ENCODE data around the gene DSG4. TPM values are rescaled to one million over a fixed set of nuclear protein-coding genes. Genes with fewer than 3 reads are reported as not detected.

DSG4 gene
- total and polyA plus RNA-seq, 9 of the 15 experiments (the other 6 are each of a cell fraction or from before 2014, with no cell fraction given) = not detected

DNA sequence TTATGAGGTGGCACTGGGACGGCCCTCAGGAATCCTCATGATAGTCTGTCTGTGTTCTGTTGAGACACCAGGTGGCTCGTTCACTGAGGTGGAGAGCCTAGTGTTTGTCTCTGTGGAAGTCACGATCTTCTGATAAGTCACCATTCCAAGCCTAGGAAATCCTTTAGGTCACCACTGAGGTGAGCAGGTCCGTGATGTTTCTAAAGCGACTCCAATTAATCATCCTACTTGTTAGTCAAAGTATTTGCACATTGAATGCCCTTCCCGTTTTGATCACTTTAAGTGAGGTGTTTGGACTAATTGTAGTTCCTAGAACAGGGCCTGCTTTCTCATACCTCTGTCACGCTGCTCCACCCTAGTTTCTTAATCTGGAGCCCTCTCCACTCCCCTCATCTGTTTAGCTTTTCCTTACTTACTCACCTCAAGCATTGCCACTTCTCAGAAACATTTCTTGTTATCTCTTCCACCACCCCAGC lies 42.9 kb downstream of the DSG4 start:
- no peak overlapping the region for H3K27ac ChIP-seq (ENCODE audit: extremely low read depth, low read depth, low read length)
- no peak overlapping the region for H3K4me3 ChIP-seq
- peak overlapping the region; percentile 2; the same call in 1 of the 2 replicates for H3K4me2 ChIP-seq (ENCODE audit: insufficient read depth, low read length)
- peak overlapping the region; percentile 43 for H2AFZ ChIP-seq (ENCODE audit: low read depth, low read length)
- no peaks in the 10 kb centered on the region for H4K20me1 ChIP-seq (replicated peaks; ENCODE audit: control insufficient read depth, insufficient read depth, low read length)
- 2% methylated on average over 7 of the region's 7 CpGs for WGBS (ENCODE audit: insufficient coverage, low coverage, missing lambda C conversion rate)
- FAIRE-seq (no peak), ATAC-seq (peak; percentile 81), DNase-seq (ENCODE audit: extremely low read depth in 1 of 4, low spot score in 3 of 4) (peak in 2 of 4 experiments; percentile 24 to 61)
- no peaks in the 10 kb centered on the region for H3K27me3 ChIP-seq (ENCODE audit: control insufficient read depth in 2 of 2, insufficient read depth in 2 of 2, low read length in 2 of 2)
- no peaks in the 10 kb centered on the region for H3K9me3 ChIP-seq (replicated peaks; ENCODE audit: control insufficient read depth, insufficient read depth, low read depth, low read length)
- no peaks in the 10 kb centered on the region for H3K9me1 ChIP-seq (ENCODE audit: control insufficient read depth, insufficient read depth, low read length)
- H3K9ac ChIP-seq (ENCODE audit: insufficient read depth in 1 of 2, low read depth in 2 of 2, low read length in 2 of 2) = no peak overlapping the region
- in situ Hi-C loops (cut with MboI) = no loop called here
- POLR2A ChIA-PET = interaction anchor here (0.6 kb wide), 1 partner anchor 472 kb away, joined by 3 read pairs; no protein-coding TSS in a partner anchor
- H3K4me1 ChIP-seq (replicated peaks in 1 of 2; ENCODE audit: control insufficient read depth in 2 of 2, insufficient read depth in 2 of 2, low read length in 2 of 2) = peaks cover 0 to 5% of the 10 kb centered on the region in 2 experiments; a peak in 1 of 5 replicates
- no TSS peak for BruUV-seq (replicated peaks)
- intact Hi-C loops (cut with micrococcal nuclease) = no loop called here
- CTCF ChIA-PET (ENCODE audit: low intra/inter-chr PET ratio) = no interaction called here
- H3K79me2 ChIP-seq (ENCODE audit: control insufficient read depth, insufficient read depth, low read length) = no peaks in the 10 kb centered on the region
- H3K36me3 ChIP-seq (ENCODE audit: control insufficient read depth, insufficient read depth, low read length) = no peaks in the 10 kb centered on the region
- TF ChIP-seq, protein P1, sequence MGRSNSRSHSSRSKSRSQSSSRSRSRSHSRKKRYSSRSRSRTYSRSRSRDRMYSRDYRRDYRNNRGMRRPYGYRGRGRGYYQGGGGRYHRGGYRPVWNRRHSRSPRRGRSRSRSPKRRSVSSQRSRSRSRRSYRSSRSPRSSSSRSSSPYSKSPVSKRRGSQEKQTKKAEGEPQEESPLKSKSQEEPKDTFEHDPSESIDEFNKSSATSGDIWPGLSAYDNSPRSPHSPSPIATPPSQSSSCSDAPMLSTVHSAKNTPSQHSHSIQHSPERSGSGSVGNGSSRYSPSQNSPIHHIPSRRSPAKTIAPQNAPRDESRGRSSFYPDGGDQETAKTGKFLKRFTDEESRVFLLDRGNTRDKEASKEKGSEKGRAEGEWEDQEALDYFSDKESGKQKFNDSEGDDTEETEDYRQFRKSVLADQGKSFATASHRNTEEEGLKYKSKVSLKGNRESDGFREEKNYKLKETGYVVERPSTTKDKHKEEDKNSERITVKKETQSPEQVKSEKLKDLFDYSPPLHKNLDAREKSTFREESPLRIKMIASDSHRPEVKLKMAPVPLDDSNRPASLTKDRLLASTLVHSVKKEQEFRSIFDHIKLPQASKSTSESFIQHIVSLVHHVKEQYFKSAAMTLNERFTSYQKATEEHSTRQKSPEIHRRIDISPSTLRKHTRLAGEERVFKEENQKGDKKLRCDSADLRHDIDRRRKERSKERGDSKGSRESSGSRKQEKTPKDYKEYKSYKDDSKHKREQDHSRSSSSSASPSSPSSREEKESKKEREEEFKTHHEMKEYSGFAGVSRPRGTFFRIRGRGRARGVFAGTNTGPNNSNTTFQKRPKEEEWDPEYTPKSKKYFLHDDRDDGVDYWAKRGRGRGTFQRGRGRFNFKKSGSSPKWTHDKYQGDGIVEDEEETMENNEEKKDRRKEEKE (IDR thresholded peaks at IDR 0.05; ENCODE audit: borderline replicate concordance in 1 of 2, control insufficient read depth in 1 of 2, low read depth in 2 of 2, low read length in 1 of 2) = no peak
- TF ChIP-seq FOSL1 (tag; conservative IDR thresholded peaks at IDR 0.05) = peak; percentile 64
- TF ChIP-seq, protein P2, sequence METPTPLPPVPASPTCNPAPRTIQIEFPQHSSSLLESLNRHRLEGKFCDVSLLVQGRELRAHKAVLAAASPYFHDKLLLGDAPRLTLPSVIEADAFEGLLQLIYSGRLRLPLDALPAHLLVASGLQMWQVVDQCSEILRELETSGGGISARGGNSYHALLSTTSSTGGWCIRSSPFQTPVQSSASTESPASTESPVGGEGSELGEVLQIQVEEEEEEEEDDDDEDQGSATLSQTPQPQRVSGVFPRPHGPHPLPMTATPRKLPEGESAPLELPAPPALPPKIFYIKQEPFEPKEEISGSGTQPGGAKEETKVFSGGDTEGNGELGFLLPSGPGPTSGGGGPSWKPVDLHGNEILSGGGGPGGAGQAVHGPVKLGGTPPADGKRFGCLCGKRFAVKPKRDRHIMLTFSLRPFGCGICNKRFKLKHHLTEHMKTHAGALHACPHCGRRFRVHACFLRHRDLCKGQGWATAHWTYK (CRISPR knock-in tag; IDR thresholded peaks at IDR 0.05) = no peak
- TF ChIP-seq, protein P3, sequence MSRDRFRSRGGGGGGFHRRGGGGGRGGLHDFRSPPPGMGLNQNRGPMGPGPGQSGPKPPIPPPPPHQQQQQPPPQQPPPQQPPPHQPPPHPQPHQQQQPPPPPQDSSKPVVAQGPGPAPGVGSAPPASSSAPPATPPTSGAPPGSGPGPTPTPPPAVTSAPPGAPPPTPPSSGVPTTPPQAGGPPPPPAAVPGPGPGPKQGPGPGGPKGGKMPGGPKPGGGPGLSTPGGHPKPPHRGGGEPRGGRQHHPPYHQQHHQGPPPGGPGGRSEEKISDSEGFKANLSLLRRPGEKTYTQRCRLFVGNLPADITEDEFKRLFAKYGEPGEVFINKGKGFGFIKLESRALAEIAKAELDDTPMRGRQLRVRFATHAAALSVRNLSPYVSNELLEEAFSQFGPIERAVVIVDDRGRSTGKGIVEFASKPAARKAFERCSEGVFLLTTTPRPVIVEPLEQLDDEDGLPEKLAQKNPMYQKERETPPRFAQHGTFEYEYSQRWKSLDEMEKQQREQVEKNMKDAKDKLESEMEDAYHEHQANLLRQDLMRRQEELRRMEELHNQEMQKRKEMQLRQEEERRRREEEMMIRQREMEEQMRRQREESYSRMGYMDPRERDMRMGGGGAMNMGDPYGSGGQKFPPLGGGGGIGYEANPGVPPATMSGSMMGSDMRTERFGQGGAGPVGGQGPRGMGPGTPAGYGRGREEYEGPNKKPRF (IDR thresholded peaks at IDR 0.05; ENCODE audit: low read depth, low read length) = no peak
- TF ChIP-seq MEIS2 (IDR thresholded peaks at IDR 0.05; ENCODE audit: partially characterized antibody) = peak; percentile 5
- TF ChIP-seq ARID1B (IDR thresholded peaks at IDR 0.05) = 0 out of 2 replicates have a peak, but pooled peaks have one; percentile 27
- no peak for TF ChIP-seq STAG1 (CRISPR knock-in tag; IDR thresholded peaks at IDR 0.05; ENCODE audit: borderline replicate concordance)
- TF ChIP-seq CHCHD3 (CRISPR knock-in tag; IDR thresholded peaks at IDR 0.05) = no peak
- TF ChIP-seq TAL1 (IDR thresholded peaks at IDR 0.05) = peak; percentile 13; the same call in 1 of the 2 replicates
- TF ChIP-seq POLR3A (IDR thresholded peaks at IDR 0.05; ENCODE audit: borderline replicate concordance, extremely low read depth, insufficient read depth, insufficient read length) = no peak
- TF ChIP-seq RUNX1 (IDR thresholded peaks at IDR 0.05; ENCODE audit: low read depth) = no peak
- no peak for TF ChIP-seq BDP1 (IDR thresholded peaks at IDR 0.05; ENCODE audit: insufficient read depth, insufficient read length)
- TF ChIP-seq SMAD1 (IDR thresholded peaks at IDR 0.05; ENCODE audit: low read depth, low read length, partially characterized antibody) = no peak
- 0 out of 2 replicates have a peak, but pooled peaks have one; percentile 32 for TF ChIP-seq CBFA2T3 (IDR thresholded peaks at IDR 0.05)
- TF ChIP-seq POLR2B (IDR thresholded peaks at IDR 0.05; ENCODE audit: low read depth, partially characterized antibody) = no peak
- TF ChIP-seq SP1 (CRISPR knock-in tag; IDR thresholded peaks at IDR 0.05) = no peak
- peak; percentile 45 for TF ChIP-seq DACH1 (IDR thresholded peaks at IDR 0.05; ENCODE audit: partially characterized antibody)

Measured in K562 (cell line).